PC-3 (cell line): Measurements from ENCODE around the gene KRT17. TPM values are rescaled to one million over a fixed set of nuclear protein-coding genes. Genes with fewer than 3 reads are reported as not detected.

Source experiments
- ATAC-seq: fragments of 200-7000 bp; cut with Tn5 transposase; 2 replicates; pipeline ENCODE4 v1.9.1; 2020; ENCODE audit warnings: mild to moderate bottlenecking, moderate library complexity
- BruUV-seq: library from RNA; stranded (reverse); fragments of 400-500 nt; replicated peaks from 2 replicates; lab custom pipeline; 2021; lab: Mats Ljungman, UMichigan
- CTCF ChIA-PET: fragments of 300-600 bp; sonication (Branson Sonifier 250); formaldehyde crosslinking; loops from one replicate; lab custom pipeline; 2022; ENCODE audit warnings: antibody characterized with exemption; lab: Charles Lee
- POLR2A ChIA-PET: fragments of 300-600 bp; sonication (Branson Sonifier 250); formaldehyde crosslinking; loops from one replicate; lab custom pipeline; 2022; ENCODE audit warnings: antibody characterized with exemption; ENCODE audit not compliant: unreplicated experiment; lab: Charles Lee
- DNase-seq: peaks from one replicate; pipeline ENCODE4 v3.0.0-alpha.2; 2015
- H2AFZ ChIP-seq: fragments of 300-600 bp; sonication (generic); 2 replicates; pipeline ENCODE4 v1.6.0; 2016; ENCODE audit warnings: antibody characterized with exemption, low read length
- H3F3A ChIP-seq: fragments of 300-600 bp; sonication (generic); one replicate; pipeline ENCODE4 v1.6.0; 2017; ENCODE audit warnings: antibody characterized with exemption, low read length, control low read depth, mild to moderate bottlenecking; ENCODE audit not compliant: unreplicated experiment
- H3K27ac ChIP-seq: fragments of 300-600 bp; sonication (generic); 2 replicates; pipeline ENCODE4 v1.5.1; 2016; ENCODE audit warnings: mild to moderate bottlenecking, low read length
- H3K27me3 ChIP-seq: fragments of 300-600 bp; sonication (generic); 2 replicates; pipeline ENCODE4 v1.6.1; 2016; ENCODE audit warnings: low read length, mixed read lengths
- H3K36me3 ChIP-seq: fragments of 300-600 bp; sonication (generic); 2 replicates; pipeline ENCODE4 v1.6.1; 2016; ENCODE audit warnings: low read depth, mixed run types, low read length, mixed read lengths
- H3K4me1 ChIP-seq: fragments of 300-600 bp; sonication (generic); 2 replicates; pipeline ENCODE4 v1.5.1; 2016; ENCODE audit warnings: low read length; ENCODE audit not compliant: insufficient read depth
- H3K4me2 ChIP-seq: fragments of 300-600 bp; sonication (generic); 2 replicates; pipeline ENCODE4 v1.6.0; 2016; ENCODE audit warnings: low read length
- H3K4me3 ChIP-seq: fragments of 300-600 bp; sonication (generic); 2 replicates; pipeline ENCODE4 v1.5.1; 2016; ENCODE audit warnings: mild to moderate bottlenecking, low read length, mixed read lengths
- H3K79me2 ChIP-seq: fragments of 300-600 bp; sonication (generic); 2 replicates; pipeline ENCODE4 v1.6.1; 2017; ENCODE audit warnings: low read length, mixed read lengths
- H3K9ac ChIP-seq: fragments of 300-600 bp; sonication (generic); 2 replicates; pipeline ENCODE4 v1.6.0; 2016; ENCODE audit warnings: mild to moderate bottlenecking, low read length
- H3K9me2 ChIP-seq: fragments of 300-600 bp; sonication (generic); replicated peaks from 2 replicates; pipeline ENCODE4 v1.6.1; 2016; ENCODE audit warnings: mixed run types, low read length, mixed read lengths
- H3K9me3 ChIP-seq: fragments of 300-600 bp; sonication (generic); 2 replicates; pipeline ENCODE4 v1.6.1; 2016; ENCODE audit warnings: low read length, mixed read lengths
- H4K20me1 ChIP-seq: fragments of 300-600 bp; sonication (generic); 2 replicates; pipeline ENCODE4 v1.6.1; 2016; ENCODE audit warnings: low read length, mixed read lengths
- EZH2 ChIP-seq: fragments of 300-600 bp; sonication (generic); IDR thresholded peaks from one replicate; pipeline ENCODE4 v1.6.1; 2017; ENCODE audit warnings: antibody characterized with exemption, mild to moderate bottlenecking, low read length; ENCODE audit not compliant: unreplicated experiment
- EZH2phosphoT487 ChIP-seq: fragments of 300-600 bp; sonication (generic); IDR thresholded peaks from 2 replicates; pipeline ENCODE4 v1.6.1; 2018; ENCODE audit warnings: mild to moderate bottlenecking, antibody characterized with exemption, low read length, borderline replicate concordance
- intact Hi-C: fragments of 100-400 bp; cut with micrococcal nuclease; formaldehyde crosslinking; loops from 2 replicates; pipeline ENCODE4 v1.9.0; 2023
- total RNA-seq: library from RNA; depleted of rRNA; stranded (reverse); fragments of >200 nt; gene quantifications from 2 replicates; pipeline ENCODE4 v1.2.3, GENCODE V29; 2014
- TF ChIP-seq, protein P1 (sequence below): fragments of 300-600 bp; sonication (generic); conservative IDR thresholded peaks from 2 replicates; pipeline ENCODE4 v1.5.1; 2017; ENCODE audit warnings: antibody characterized with exemption, low read depth, mild to moderate bottlenecking, low read length

KRT17 gene
- total RNA-seq, 1 experiment from 2014 or later = 92.1 TPM

DNA sequence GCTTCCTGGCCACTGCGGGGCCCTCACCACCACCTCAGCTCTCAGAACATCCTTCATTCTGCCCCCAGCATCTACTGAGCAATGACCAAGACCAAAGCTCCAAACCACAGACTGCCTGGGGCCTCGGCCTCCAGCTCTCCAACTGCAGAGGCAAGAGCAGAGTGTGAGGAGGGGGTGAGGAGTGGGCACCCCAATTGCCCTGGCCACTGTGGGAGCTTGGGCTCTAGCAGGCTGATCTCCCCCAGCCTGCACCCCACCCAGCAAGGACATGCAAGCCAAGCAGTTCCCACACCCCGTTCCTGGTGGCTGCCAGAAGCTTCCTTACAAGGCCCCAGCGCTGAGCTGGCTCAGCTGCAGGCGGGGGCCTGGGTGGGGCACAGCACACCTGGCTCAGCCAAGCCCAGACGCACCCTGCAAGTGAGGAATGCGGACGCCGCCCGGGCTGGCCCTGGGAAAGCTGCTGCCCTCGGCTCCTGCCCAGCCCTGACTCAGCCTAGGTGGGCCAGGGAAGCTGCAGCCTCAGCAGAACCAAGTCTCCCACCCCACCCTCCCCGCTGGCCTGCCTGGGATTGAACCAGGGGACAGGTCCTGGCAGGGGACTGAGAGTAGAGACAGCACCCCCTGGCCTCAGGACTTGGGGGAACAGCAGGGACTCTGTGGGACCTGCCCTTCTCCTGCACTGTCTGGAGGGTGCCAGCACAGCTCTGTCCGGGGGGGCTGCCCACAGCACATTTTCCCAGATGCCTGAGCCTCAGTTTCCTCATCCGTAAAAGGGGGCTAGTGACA is 29.7 kb upstream of the KRT17 start:
- peak overlapping the region; percentile 75 for H3K9ac ChIP-seq
- POLR2A ChIA-PET = interaction anchor here (0.5 to 1.2 kb wide), 4 partner anchors 34 to 760 kb away, joined by 3 to 14 read pairs (median 4); partner anchors contain the start of gene EIF1

DNA sequence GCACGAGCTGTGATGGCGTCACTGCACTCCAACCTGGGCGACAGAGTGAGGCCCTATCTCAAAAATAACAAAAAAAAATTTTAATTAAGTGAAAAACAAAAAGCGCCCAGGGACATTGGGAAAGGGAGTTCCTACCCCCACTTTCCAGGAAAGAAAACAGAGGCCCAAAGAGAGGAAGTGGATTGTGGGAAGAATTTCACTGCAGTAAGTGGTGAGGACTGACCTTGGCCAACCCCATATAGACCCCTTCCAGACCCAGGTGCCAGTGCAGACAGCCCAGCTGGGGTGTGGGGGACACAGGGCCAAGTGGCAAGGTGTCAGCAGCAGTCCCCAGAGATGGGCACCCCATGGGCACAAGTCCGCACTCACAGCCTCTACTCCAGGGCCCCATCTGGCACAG is 29.0 kb upstream of the KRT17 start:
- Histone ChIP-seq H3K4me1 (peaks cover 31% of the 10 kb centered on the region), H3K9ac (peak overlapping the region; percentile 64), H3K9me2 (no peaks in the 10 kb centered on the region), H4K20me1 (no peaks in the 10 kb centered on the region), H2AFZ (no peak overlapping the region), H3K27ac (peak overlapping the region; percentile 95), H3F3A (no peaks in the 10 kb centered on the region), H3K4me3 (no peak overlapping the region), H3K79me2 (no peaks in the 10 kb centered on the region), H3K9me3 (no peaks in the 10 kb centered on the region), H3K4me2 (peak overlapping the region; percentile 38), H3K27me3 (no peaks in the 10 kb centered on the region), H3K36me3 (no peaks in the 10 kb centered on the region)
- ATAC-seq (no peak), DNase-seq (no peak)
- TF ChIP-seq, protein P1, sequence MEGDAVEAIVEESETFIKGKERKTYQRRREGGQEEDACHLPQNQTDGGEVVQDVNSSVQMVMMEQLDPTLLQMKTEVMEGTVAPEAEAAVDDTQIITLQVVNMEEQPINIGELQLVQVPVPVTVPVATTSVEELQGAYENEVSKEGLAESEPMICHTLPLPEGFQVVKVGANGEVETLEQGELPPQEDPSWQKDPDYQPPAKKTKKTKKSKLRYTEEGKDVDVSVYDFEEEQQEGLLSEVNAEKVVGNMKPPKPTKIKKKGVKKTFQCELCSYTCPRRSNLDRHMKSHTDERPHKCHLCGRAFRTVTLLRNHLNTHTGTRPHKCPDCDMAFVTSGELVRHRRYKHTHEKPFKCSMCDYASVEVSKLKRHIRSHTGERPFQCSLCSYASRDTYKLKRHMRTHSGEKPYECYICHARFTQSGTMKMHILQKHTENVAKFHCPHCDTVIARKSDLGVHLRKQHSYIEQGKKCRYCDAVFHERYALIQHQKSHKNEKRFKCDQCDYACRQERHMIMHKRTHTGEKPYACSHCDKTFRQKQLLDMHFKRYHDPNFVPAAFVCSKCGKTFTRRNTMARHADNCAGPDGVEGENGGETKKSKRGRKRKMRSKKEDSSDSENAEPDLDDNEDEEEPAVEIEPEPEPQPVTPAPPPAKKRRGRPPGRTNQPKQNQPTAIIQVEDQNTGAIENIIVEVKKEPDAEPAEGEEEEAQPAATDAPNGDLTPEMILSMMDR = no peak
- TF ChIP-seq EZH2phosphoT487 = no peak
- TF ChIP-seq EZH2 = no peak
- ChIA-PET POLR2A (interaction anchor here (1.2 kb wide), 2 partner anchors 35 to 126 kb away, joined by 3 to 5 read pairs; partner anchors contain the start of gene EIF1), CTCF (interaction anchor here (1.4 to 1.9 kb wide), 2 partner anchors 9 to 104 kb away, joined by 7 read pairs; no protein-coding TSS in a partner anchor)
- no TSS peak for BruUV-seq
- intact Hi-C loops = no loop called here

More for the DNA sequence above, 29.7 kb upstream of the KRT17 start:
- Histone ChIP-seq H3K4me1 (peaks cover 29% of the 10 kb centered on the region), H3K27me3 (no peaks in the 10 kb centered on the region), H3K9me2 (no peaks in the 10 kb centered on the region), H3K4me3 (no peak overlapping the region), H4K20me1 (no peaks in the 10 kb centered on the region), H3K27ac (peak overlapping the region; percentile 95), H2AFZ (no peak overlapping the region), H3K36me3 (no peaks in the 10 kb centered on the region), H3K9me3 (no peaks in the 10 kb centered on the region), H3K4me2 (peak overlapping the region; percentile 38), H3F3A (no peaks in the 10 kb centered on the region), H3K79me2 (no peaks in the 10 kb centered on the region)
- BruUV-seq = no TSS peak
- peak; percentile 90 for DNase-seq
- peak; percentile 91 for ATAC-seq
- intact Hi-C loops = loop anchor here (2.0 kb wide), 1 partner anchor 751 kb away; no protein-coding TSS in a partner anchor
- CTCF ChIA-PET = interaction anchor here (0.6 to 1.9 kb wide), 4 partner anchors 9 to 105 kb away, joined by 3 to 19 read pairs (median 7); no protein-coding TSS in a partner anchor
- TF ChIP-seq, protein P1 = no peak
- TF ChIP-seq EZH2 (no peak), EZH2phosphoT487 (no peak)
